Mesenchymal stem cell (in vitro differentiated cells and primary cell): ENCODE data around the gene SLC17A4.

Source experiments
- DNase-seq: peaks from one replicate; pipeline ENCODE4 v3.0.0-alpha.2; 2013
- H2AFZ ChIP-seq: one replicate; pipeline ENCODE4 v1.6.1; 2013; ENCODE audit warnings: low read depth, mild to moderate bottlenecking, control low read depth, inconsistent platforms, low read length, moderate library complexity
- H2AK5ac ChIP-seq: 2 replicates; pipeline ENCODE4 v1.6.1; 2013; ENCODE audit warnings: low read length, moderate library complexity, mild to moderate bottlenecking, inconsistent platforms; ENCODE audit not compliant: severe bottlenecking
- H2BK120ac ChIP-seq: one replicate; pipeline ENCODE4 v1.6.1; 2013; ENCODE audit warnings: low read depth, mild to moderate bottlenecking, inconsistent platforms, low read length, moderate library complexity
- H2BK12ac ChIP-seq, 2 experiments: one replicate each; pipeline ENCODE4 v1.6.1; 2013; ENCODE audit warnings: inconsistent platforms in 2 of 2, low read length in 2 of 2, mild to moderate bottlenecking in 2 of 2, moderate library complexity in 2 of 2, control low read depth in 1 of 2
- H2BK15ac ChIP-seq: one replicate; pipeline ENCODE4 v1.6.1; 2013; ENCODE audit warnings: mild to moderate bottlenecking, low read depth, inconsistent platforms; ENCODE audit not compliant: poor library complexity, severe bottlenecking
- H2BK5ac ChIP-seq: 2 replicates; pipeline ENCODE4 v1.6.1; 2013; ENCODE audit warnings: low read depth, mild to moderate bottlenecking, low read length, control low read depth, inconsistent platforms; ENCODE audit not compliant: poor library complexity, severe bottlenecking
- H3K14ac ChIP-seq, 2 experiments: one replicate each; pipeline ENCODE4 v1.6.1; 2013; ENCODE audit warnings: inconsistent platforms in 2 of 2, low read length in 2 of 2, control low read depth in 1 of 2, mild to moderate bottlenecking in 1 of 2, moderate library complexity in 1 of 2
- H3K18ac ChIP-seq, 2 experiments: one replicate each; pipeline ENCODE4 v1.6.1; 2013; ENCODE audit warnings: inconsistent platforms in 2 of 2, low read length in 2 of 2, control low read depth in 1 of 2, low read depth in 1 of 2, mild to moderate bottlenecking in 1 of 2
- H3K23ac ChIP-seq, 2 experiments: one replicate each; pipeline ENCODE4 v1.6.1; 2013; ENCODE audit warnings: inconsistent platforms in 2 of 2, low read length in 2 of 2, mild to moderate bottlenecking in 2 of 2, moderate library complexity in 2 of 2, control low read depth in 1 of 2
- H3K27ac ChIP-seq: 2 replicates; pipeline ENCODE4 v1.5.1; 2013; ENCODE audit warnings: mild to moderate bottlenecking, moderate library complexity, low read length, control low read depth, inconsistent platforms; ENCODE audit not compliant: poor library complexity, severe bottlenecking
- H3K27me3 ChIP-seq, 2 experiments: 2 replicates each; pipeline versions ENCODE4 v1.6.1 to v1.7.0; 2013; ENCODE audit warnings: low read length in 2 of 2, mild to moderate bottlenecking in 2 of 2, moderate library complexity in 2 of 2, control low read depth in 1 of 2, inconsistent platforms in 1 of 2; ENCODE audit not compliant: control insufficient read depth in 1 of 2, insufficient read depth in 1 of 2
- H3K36me3 ChIP-seq, 2 experiments: 2 replicates each; pipeline versions ENCODE4 v1.6.1 to v1.7.0; 2013; ENCODE audit warnings: low read length in 2 of 2, control low read depth in 1 of 2, inconsistent platforms in 1 of 2, low read depth in 1 of 2, mild to moderate bottlenecking in 1 of 2; ENCODE audit not compliant: insufficient read depth in 2 of 2, control insufficient read depth in 1 of 2
- H3K4ac ChIP-seq, 2 experiments: one replicate each; pipeline ENCODE4 v1.6.1; 2013; ENCODE audit warnings: inconsistent platforms in 2 of 2, low read length in 2 of 2, mild to moderate bottlenecking in 2 of 2, moderate library complexity in 2 of 2, control low read depth in 1 of 2, low read depth in 1 of 2
- H3K4me1 ChIP-seq: 2 replicates; pipeline ENCODE4 v1.6.1; 2013; ENCODE audit warnings: low read depth, low read length, control low read depth; ENCODE audit not compliant: control insufficient read depth, insufficient read depth
- H3K4me2 ChIP-seq: 2 replicates; pipeline ENCODE4 v1.6.1; 2013; ENCODE audit warnings: low read length, mild to moderate bottlenecking, inconsistent platforms; ENCODE audit not compliant: poor library complexity, severe bottlenecking
- H3K4me3 ChIP-seq, 2 experiments: 2 replicates each; pipeline versions ENCODE4 v1.5.1 to v1.7.0; 2013; ENCODE audit warnings: low read length in 2 of 2, mild to moderate bottlenecking in 2 of 2, control low read depth in 1 of 2, low read depth in 1 of 2; ENCODE audit not compliant: insufficient read depth in 1 of 2
- H3K79me1 ChIP-seq: replicated peaks from 2 replicates; pipeline ENCODE4 v1.6.1; 2013; ENCODE audit warnings: mild to moderate bottlenecking, control low read depth, low read length, inconsistent platforms; ENCODE audit not compliant: poor library complexity, severe bottlenecking
- H3K9ac ChIP-seq: 2 replicates; pipeline ENCODE4 v1.7.0; 2013; ENCODE audit warnings: mild to moderate bottlenecking, low read length, moderate library complexity
- H3K9me3 ChIP-seq: 2 replicates; pipeline ENCODE4 v1.7.0; 2013; ENCODE audit warnings: mild to moderate bottlenecking, low read length; ENCODE audit not compliant: control insufficient read depth
- H4K8ac ChIP-seq: one replicate; pipeline ENCODE4 v1.6.1; 2013; ENCODE audit warnings: inconsistent platforms, mild to moderate bottlenecking, low read length, moderate library complexity
- H4K91ac ChIP-seq: one replicate; pipeline ENCODE4 v1.6.1; 2013; ENCODE audit warnings: mild to moderate bottlenecking, low read length, inconsistent platforms
- WGBS: methylation state at CpG from one replicate; pipeline ENCODE4 v1.1.7; 2013; ENCODE audit warnings: mixed read lengths; 5-methylcytosine and 5-hydroxymethylcytosine counted together

Gene SLC17A4

GRCh38 chr6:25781134-25781533, 26.6 kb downstream of the SLC17A4 start:
- Histone ChIP-seq H3K36me3 (no peaks in the 10 kb centered on the region), H3K27ac (no peak overlapping the region), H3K14ac (no peak overlapping the region), H3K79me1 (no peaks in the 10 kb centered on the region), H2BK5ac (no peak overlapping the region), H3K27me3 (peaks cover 0 to 37% of the 10 kb centered on the region in 2 experiments), H3K4me2 (no peak overlapping the region), H2AFZ (no peak overlapping the region), H2AK5ac (no peak overlapping the region), H4K8ac (no peak overlapping the region), H3K23ac (no peak overlapping the region), H2BK12ac (no peak overlapping the region), H2BK120ac (no peak overlapping the region), H3K9ac (no peak overlapping the region), H3K4ac (no peak overlapping the region), H3K4me3 (no peak overlapping the region), H3K9me3 (no peaks in the 10 kb centered on the region), H4K91ac (no peak overlapping the region), H2BK15ac (no peak overlapping the region), H3K18ac (no peak overlapping the region), H3K4me1 (no peaks in the 10 kb centered on the region)
- WGBS: 85% methylated on average over 1 of the region's 1 CpG
- DNase-seq: no peak

GRCh38 chr6:25787428-25787827, 32.9 kb downstream of the SLC17A4 start:
- Histone ChIP-seq H2BK120ac (no peak overlapping the region), H2BK12ac (no peak overlapping the region), H3K9ac (no peak overlapping the region)

GRCh38 chr6:25788305-25788922, 33.9 kb downstream of the SLC17A4 start:
- 66% methylated on average over 4 of the region's 4 CpGs for WGBS
- Histone ChIP-seq H3K79me1 (no peaks in the 10 kb centered on the region), H3K14ac (no peak overlapping the region), H3K4me1 (no peaks in the 10 kb centered on the region), H3K9ac (no peak overlapping the region), H4K91ac (no peak overlapping the region), H4K8ac (no peak overlapping the region), H3K27ac (no peak overlapping the region), H2BK5ac (no peak overlapping the region), H3K27me3 (no peaks in the 10 kb centered on the region), H3K4me2 (no peak overlapping the region), H2BK15ac (no peak overlapping the region), H3K4me3 (no peak overlapping the region), H3K4ac (no peak overlapping the region), H2BK120ac (no peak overlapping the region), H2AFZ (no peak overlapping the region), H3K23ac (no peak overlapping the region), H2AK5ac (no peak overlapping the region), H3K36me3 (no peaks in the 10 kb centered on the region), H2BK12ac (no peak overlapping the region), H3K18ac (no peak overlapping the region), H3K9me3 (no peaks in the 10 kb centered on the region)
- DNase-seq: peak; percentile 59

More at GRCh38 chr6:25787428-25787827, 32.9 kb downstream of the SLC17A4 start:
- Histone ChIP-seq H3K4me3 (no peak overlapping the region), H4K91ac (no peak overlapping the region), H3K79me1 (no peaks in the 10 kb centered on the region), H3K23ac (no peak overlapping the region), H2BK15ac (no peak overlapping the region), H2BK5ac (no peak overlapping the region), H3K9me3 (no peaks in the 10 kb centered on the region), H3K36me3 (no peaks in the 10 kb centered on the region), H2AK5ac (no peak overlapping the region), H4K8ac (no peak overlapping the region), H3K27me3 (no peaks in the 10 kb centered on the region), H3K4ac (no peak overlapping the region), H3K14ac (no peak overlapping the region), H3K4me1 (no peaks in the 10 kb centered on the region), H3K18ac (no peak overlapping the region), H2AFZ (no peak overlapping the region), H3K27ac (no peak overlapping the region), H3K4me2 (no peak overlapping the region)
- DNase-seq: no peak
- WGBS: 73% methylated on average over 2 of the region's 2 CpGs

GRCh38 chr6:25789475-25789874, 34.9 kb downstream of the SLC17A4 start:
- DNase-seq: no peak
- Histone ChIP-seq H2AK5ac (no peak overlapping the region), H4K91ac (no peak overlapping the region), H3K9me3 (no peaks in the 10 kb centered on the region), H2AFZ (no peak overlapping the region), H2BK5ac (peak overlapping the region; percentile 24), H3K9ac (no peak overlapping the region), H3K4ac (no peak overlapping the region), H3K23ac (no peak overlapping the region), H2BK15ac (no peak overlapping the region), H3K27me3 (no peaks in the 10 kb centered on the region), H3K27ac (no peak overlapping the region), H3K14ac (no peak overlapping the region), H3K36me3 (no peaks in the 10 kb centered on the region), H3K4me3 (no peak overlapping the region), H3K79me1 (no peaks in the 10 kb centered on the region), H3K4me2 (no peak overlapping the region), H3K18ac (no peak overlapping the region), H2BK120ac (no peak overlapping the region), H3K4me1 (no peaks in the 10 kb centered on the region), H4K8ac (no peak overlapping the region), H2BK12ac (no peak overlapping the region)
- 86% methylated on average over 2 of the region's 2 CpGs for WGBS
